Trophoblast cell (in vitro differentiated cells and primary cell): ENCODE measurements around the gene PHYHD1.

Source experiments
- DNase-seq, 2 donors: peaks; one replicate each; pipeline ENCODE4 v3.0.0-alpha.2; 2016
- H2AFZ ChIP-seq: 2 replicates; pipeline ENCODE4 v1.6.1; 2013; ENCODE audit warnings: low read length, moderate library complexity, mild to moderate bottlenecking; ENCODE audit not compliant: insufficient read depth, poor library complexity
- H2AK5ac ChIP-seq: 2 replicates; pipeline ENCODE4 v1.6.1; 2013; ENCODE audit warnings: mild to moderate bottlenecking, low read length
- H2BK120ac ChIP-seq: 2 replicates; pipeline ENCODE4 v1.6.1; 2013; ENCODE audit warnings: low read length, mild to moderate bottlenecking, moderate library complexity; ENCODE audit not compliant: insufficient read depth, poor library complexity
- H2BK12ac ChIP-seq: 2 replicates; pipeline ENCODE4 v1.6.1; 2013; ENCODE audit warnings: mild to moderate bottlenecking, low read length, moderate library complexity
- H2BK5ac ChIP-seq: 2 replicates; pipeline ENCODE4 v1.6.1; 2013; ENCODE audit warnings: low read length, low read depth, moderate library complexity, mild to moderate bottlenecking; ENCODE audit not compliant: poor library complexity
- H3K14ac ChIP-seq: 2 replicates; pipeline ENCODE4 v1.6.1; 2013; ENCODE audit warnings: mild to moderate bottlenecking, low read length
- H3K18ac ChIP-seq: 2 replicates; pipeline ENCODE4 v1.6.1; 2013; ENCODE audit warnings: mild to moderate bottlenecking, low read length
- H3K23ac ChIP-seq: 2 replicates; pipeline ENCODE4 v1.6.1; 2013; ENCODE audit warnings: low read length
- H3K27ac ChIP-seq: 2 replicates; pipeline ENCODE4 v1.5.1; 2013; ENCODE audit warnings: low read depth, mild to moderate bottlenecking, inconsistent platforms, low read length, moderate library complexity
- H3K27me3 ChIP-seq: 2 replicates; pipeline ENCODE4 v1.6.1; 2013; ENCODE audit warnings: inconsistent platforms, mild to moderate bottlenecking, low read length, moderate library complexity; ENCODE audit not compliant: insufficient read depth
- H3K36me3 ChIP-seq, 2 experiments: 1 replicate in 1 of 2; 2 replicates in 1 of 2; pipeline ENCODE4 v1.6.1; 2013; ENCODE audit warnings: low read length in 2 of 2, mild to moderate bottlenecking in 2 of 2, moderate library complexity in 1 of 2; ENCODE audit not compliant: insufficient read depth in 2 of 2, control insufficient read depth in 1 of 2
- H3K4ac ChIP-seq: 2 replicates; pipeline ENCODE4 v1.6.1; 2013; ENCODE audit warnings: low read depth, mild to moderate bottlenecking, low read length, moderate library complexity
- H3K4me1 ChIP-seq, 2 experiments: 1 replicate in 1 of 2; 2 replicates in 1 of 2; pipeline ENCODE4 v1.6.1; 2013; ENCODE audit warnings: low read length in 2 of 2, mild to moderate bottlenecking in 2 of 2, moderate library complexity in 1 of 2; ENCODE audit not compliant: insufficient read depth in 2 of 2, control insufficient read depth in 1 of 2
- H3K4me2 ChIP-seq: 2 replicates; pipeline ENCODE4 v1.6.1; 2013; ENCODE audit warnings: inconsistent platforms, mild to moderate bottlenecking, low read length, moderate library complexity
- H3K4me3 ChIP-seq: 2 replicates; pipeline ENCODE4 v1.5.1; 2013; ENCODE audit warnings: mild to moderate bottlenecking, low read depth, low read length, inconsistent platforms
- H3K79me1 ChIP-seq: one replicate; pipeline ENCODE4 v1.6.1; 2013; ENCODE audit warnings: low read length
- H3K79me2 ChIP-seq: 2 replicates; pipeline ENCODE4 v1.6.1; 2013; ENCODE audit warnings: low read length, mild to moderate bottlenecking; ENCODE audit not compliant: control insufficient read depth, insufficient read depth, poor library complexity
- H3K9ac ChIP-seq: 2 replicates; pipeline ENCODE4 v1.6.1; 2013; ENCODE audit warnings: mild to moderate bottlenecking, low read length
- H3K9me3 ChIP-seq: 2 replicates; pipeline ENCODE4 v1.6.1; 2013; ENCODE audit warnings: low read depth, mild to moderate bottlenecking, control low read depth, inconsistent platforms, low read length; ENCODE audit not compliant: insufficient read depth
- H4K12ac ChIP-seq: 2 replicates; pipeline ENCODE4 v1.6.1; 2013; ENCODE audit warnings: low read depth, mild to moderate bottlenecking, low read length, moderate library complexity
- H4K8ac ChIP-seq: 2 replicates; pipeline ENCODE4 v1.6.1; 2013; ENCODE audit warnings: low read depth, mild to moderate bottlenecking, low read length, moderate library complexity
- H4K91ac ChIP-seq: one replicate; pipeline ENCODE4 v1.6.1; 2013; ENCODE audit warnings: low read depth, mild to moderate bottlenecking, low read length, moderate library complexity
- WGBS: extraction: QIAGEN DNeasy Blood & Tissue Kit; methylation state at CpG from one replicate; pipeline ENCODE4 v1.1.7; 2013; ENCODE audit warnings: missing lambda C conversion rate; ENCODE audit not compliant: insufficient read length, insufficient coverage; ENCODE audit errors: extremely low coverage; 5-methylcytosine and 5-hydroxymethylcytosine counted together

The PHYHD1 gene

DNA sequence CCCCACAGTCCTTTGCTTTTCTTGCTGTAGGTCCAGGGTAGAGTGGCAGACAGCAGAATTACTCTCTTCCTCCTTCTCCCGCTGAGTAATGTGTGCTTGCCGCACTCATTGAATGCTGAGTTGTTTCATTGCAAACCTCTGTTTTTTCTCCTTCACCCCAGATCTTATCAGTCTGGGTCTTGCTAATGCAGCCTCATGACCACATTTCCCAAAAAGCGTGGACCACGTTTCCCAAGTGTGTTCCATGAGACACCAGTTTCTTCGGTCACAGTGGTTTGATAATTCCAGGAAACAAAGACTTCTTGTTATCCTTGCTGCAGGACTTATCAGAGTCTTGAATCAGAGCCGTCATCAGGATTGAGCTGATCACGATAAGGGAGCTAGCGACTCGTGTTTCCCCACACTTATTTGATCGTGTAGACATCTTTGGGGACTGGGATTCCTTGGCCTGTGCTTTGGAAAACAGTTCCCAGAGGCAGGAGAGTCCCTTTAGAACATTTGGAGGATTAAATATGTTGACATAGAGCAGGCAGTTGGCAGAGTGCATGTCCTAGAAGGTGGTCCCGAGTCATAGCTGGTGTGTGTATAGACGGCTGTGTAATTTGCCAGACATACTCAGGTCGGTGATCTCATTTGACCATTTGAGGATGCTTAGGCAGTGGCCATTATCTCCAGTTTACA is 34.4 kb upstream of the PHYHD1 start:
- no peak overlapping the region for H4K91ac ChIP-seq
- DNase-seq = peak in 1 of 2 donors; percentile 59
- peaks cover 7 to 14% of the 10 kb centered on the region in 2 experiments for H3K4me1 ChIP-seq
- no peak overlapping the region for H4K12ac ChIP-seq
- H3K9me3 ChIP-seq = no peaks in the 10 kb centered on the region
- no peak overlapping the region for H3K23ac ChIP-seq
- H3K36me3 ChIP-seq = peaks cover 35 to 54% of the 10 kb centered on the region in 2 experiments
- no peak overlapping the region for H2AK5ac ChIP-seq
- H3K79me1 ChIP-seq = peaks cover 10% of the 10 kb centered on the region
- H2BK5ac ChIP-seq = no peak overlapping the region
- no peak overlapping the region for H3K9ac ChIP-seq
- no peaks in the 10 kb centered on the region for H3K27me3 ChIP-seq
- H2BK120ac ChIP-seq = no peak overlapping the region
- H4K8ac ChIP-seq = no peak overlapping the region
- no peak overlapping the region for H3K4me2 ChIP-seq
- peaks cover 27% of the 10 kb centered on the region for H3K79me2 ChIP-seq
- no peak overlapping the region for H3K4ac ChIP-seq
- no peak overlapping the region for H3K18ac ChIP-seq
- H2BK12ac ChIP-seq = no peak overlapping the region
- H3K14ac ChIP-seq = no peak overlapping the region
- no peak overlapping the region for H2AFZ ChIP-seq
- WGBS = no CpG with 5 or more reads among the region's 13 CpGs
- no peak overlapping the region for H3K27ac ChIP-seq
- no peak overlapping the region for H3K4me3 ChIP-seq

DNA sequence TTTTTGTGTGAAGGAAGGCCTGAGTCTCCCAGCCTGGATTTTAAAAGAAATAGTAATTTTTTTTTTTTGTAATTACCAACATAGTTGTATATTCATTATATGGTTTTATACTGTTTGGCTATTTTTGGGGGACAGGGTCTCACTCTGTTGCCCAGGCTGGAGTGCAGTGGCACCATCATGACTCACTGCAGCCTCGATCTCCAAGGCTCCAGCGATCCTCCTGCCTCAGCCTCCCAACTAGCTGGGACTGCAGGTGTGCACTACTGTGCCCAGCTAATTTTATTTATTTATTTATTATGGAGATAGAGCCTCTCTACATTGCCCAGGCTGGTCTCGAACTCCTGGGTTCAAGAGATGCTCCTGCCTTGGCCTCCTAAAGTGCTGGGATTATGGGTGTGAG is 33.7 kb upstream of the PHYHD1 start:
- Histone ChIP-seq H3K4me1 (peaks cover 8 to 16% of the 10 kb centered on the region in 2 experiments), H2BK120ac (no peak overlapping the region), H3K9ac (no peak overlapping the region), H3K4me2 (no peak overlapping the region), H3K4ac (no peak overlapping the region), H3K36me3 (peaks cover 39 to 60% of the 10 kb centered on the region in 2 experiments), H2BK5ac (no peak overlapping the region), H3K9me3 (no peaks in the 10 kb centered on the region), H2BK12ac (no peak overlapping the region), H3K79me1 (peaks cover 7% of the 10 kb centered on the region), H3K27ac (no peak overlapping the region), H3K27me3 (no peaks in the 10 kb centered on the region), H3K14ac (no peak overlapping the region), H2AK5ac (no peak overlapping the region), H4K91ac (no peak overlapping the region), H2AFZ (no peak overlapping the region), H3K18ac (no peak overlapping the region), H3K23ac (no peak overlapping the region), H4K12ac (no peak overlapping the region), H3K4me3 (no peak overlapping the region), H3K79me2 (peaks cover 26% of the 10 kb centered on the region), H4K8ac (no peak overlapping the region)
- no CpG with 5 or more reads among the region's 3 CpGs for WGBS
- DNase-seq = no peak

DNA sequence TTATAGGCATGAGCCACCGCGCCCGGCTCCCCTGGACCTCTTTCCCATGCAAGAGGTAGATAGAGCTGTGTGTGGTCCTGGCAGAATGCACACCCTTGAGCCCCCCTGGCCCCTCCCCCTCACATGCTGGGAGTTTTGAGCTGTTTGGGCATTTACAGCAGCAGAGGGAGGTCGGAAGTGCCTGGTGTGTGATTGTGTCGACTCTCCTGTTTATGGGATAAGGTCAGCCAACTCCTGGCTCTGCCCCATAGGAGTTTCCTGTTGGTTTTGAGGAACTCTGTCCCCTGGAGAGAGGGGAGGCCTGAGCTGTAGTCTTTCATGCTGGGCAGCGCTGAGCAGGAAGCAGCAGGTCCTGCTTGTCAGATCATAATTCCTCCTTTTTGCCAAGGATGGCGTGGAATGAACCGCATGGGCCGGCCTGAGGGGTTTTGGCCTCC is 32.9 kb upstream of the PHYHD1 start:
- WGBS = no CpG with 5 or more reads among the region's 9 CpGs
- Histone ChIP-seq H3K27me3 (no peaks in the 10 kb centered on the region), H3K23ac (no peak overlapping the region), H3K9ac (no peak overlapping the region), H3K9me3 (no peaks in the 10 kb centered on the region), H3K18ac (no peak overlapping the region), H4K91ac (no peak overlapping the region), H3K4me1 (peaks cover 12 to 23% of the 10 kb centered on the region in 2 experiments), H3K79me2 (peaks cover 18% of the 10 kb centered on the region), H3K4me3 (no peak overlapping the region), H2BK12ac (no peak overlapping the region), H4K12ac (no peak overlapping the region), H3K79me1 (no peaks in the 10 kb centered on the region), H3K4me2 (no peak overlapping the region), H2AFZ (no peak overlapping the region), H2AK5ac (no peak overlapping the region), H3K27ac (no peak overlapping the region), H3K36me3 (peaks cover 48 to 66% of the 10 kb centered on the region in 2 experiments), H4K8ac (no peak overlapping the region), H3K14ac (no peak overlapping the region), H2BK120ac (no peak overlapping the region), H3K4ac (peak overlapping the region; percentile 35), H2BK5ac (no peak overlapping the region)
- no peak for DNase-seq

DNA sequence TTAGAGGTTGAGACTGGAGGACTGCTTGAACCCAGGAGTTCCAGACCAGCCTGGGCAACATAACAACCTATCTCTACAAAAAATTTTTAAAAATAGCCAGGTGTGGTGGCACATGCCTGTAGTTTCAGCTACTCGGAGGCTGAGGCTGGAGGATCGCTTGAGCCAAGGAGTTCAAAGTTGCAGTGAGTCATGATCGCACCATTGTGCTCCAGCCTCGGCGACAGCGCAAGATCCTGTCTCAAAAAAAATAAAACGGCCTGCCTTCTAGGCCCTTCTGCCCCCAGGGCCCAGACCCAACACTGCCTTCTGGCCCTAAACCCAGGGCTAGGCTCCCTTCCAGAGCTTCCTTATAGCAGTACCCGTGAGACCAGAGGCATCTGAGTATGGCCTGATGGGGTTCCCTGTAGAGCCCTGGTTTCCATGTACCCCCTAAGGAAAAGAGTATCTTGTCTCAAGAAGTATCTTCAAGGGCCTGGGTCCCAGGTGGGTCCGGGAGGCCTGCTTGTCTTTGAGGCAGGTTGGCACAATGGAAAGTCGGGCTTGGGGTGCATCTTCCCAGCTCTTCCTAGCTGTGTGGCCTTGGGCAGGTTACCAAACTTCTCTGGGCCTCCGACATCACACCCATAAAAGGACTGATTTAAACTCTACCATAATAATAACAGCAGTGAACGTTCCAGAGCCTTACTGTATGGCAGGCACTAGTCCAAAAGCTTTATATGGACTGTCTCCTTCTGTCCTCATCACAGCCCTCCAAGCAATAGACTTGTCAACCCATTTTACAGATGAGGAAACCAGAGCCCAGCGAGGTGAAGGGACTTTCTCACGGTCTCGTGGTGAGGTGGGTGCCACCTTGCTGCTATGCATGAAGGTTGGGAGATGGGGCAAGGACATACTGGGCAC is 29.2 kb upstream of the PHYHD1 start:
- Histone ChIP-seq H3K9ac (no peak overlapping the region), H3K36me3 (peaks cover 52 to 54% of the 10 kb centered on the region in 2 experiments), H3K27ac (no peak overlapping the region), H3K4ac (no peak overlapping the region), H2AK5ac (no peak overlapping the region), H3K4me3 (no peak overlapping the region), H3K4me2 (no peak overlapping the region), H4K8ac (no peak overlapping the region), H3K9me3 (no peaks in the 10 kb centered on the region), H3K27me3 (no peaks in the 10 kb centered on the region), H3K14ac (no peak overlapping the region), H2AFZ (no peak overlapping the region), H2BK12ac (no peak overlapping the region), H2BK5ac (no peak overlapping the region), H4K12ac (no peak overlapping the region), H3K23ac (no peak overlapping the region), H4K91ac (no peak overlapping the region), H3K18ac (no peak overlapping the region), H2BK120ac (no peak overlapping the region), H3K79me1 (no peaks in the 10 kb centered on the region), H3K79me2 (peaks cover 2% of the 10 kb centered on the region), H3K4me1 (peaks cover 9% of the 10 kb centered on the region in 2 experiments)
- DNase-seq = peak in 1 of 2 donors; percentile 60
- no CpG with 5 or more reads among the region's 15 CpGs for WGBS
